Smooth muscle cell (in vitro differentiated cells): ENCODE results near the gene FAM163B. TPM values are rescaled to one million over a fixed set of nuclear protein-coding genes. Genes with fewer than 3 reads are reported as not detected.
A peak's percentile ranks its signal among the peaks of the same experiment; 100 is the strongest.

Experiments used
- DNase-seq: peaks from one replicate; lab custom pipeline; 2025; ENCODE audit not compliant: unreplicated experiment; lab: John Stamatoyannopoulos, UW
- H2AFZ ChIP-seq: fragments of 200-600 bp; sonication (generic); 2 replicates; pipeline ENCODE4 v1.6.0; 2016; ENCODE audit warnings: antibody characterized with exemption, low read depth, mild to moderate bottlenecking
- H3F3A ChIP-seq: fragments of 200-600 bp; sonication (generic); 2 replicates; pipeline ENCODE4 v1.6.0; 2017; ENCODE audit warnings: antibody characterized with exemption, low read depth
- H3K27ac ChIP-seq: fragments of 200-600 bp; sonication (generic); 2 replicates; pipeline ENCODE4 v1.5.1; 2016; ENCODE audit warnings: low read depth, mild to moderate bottlenecking
- H3K27me3 ChIP-seq: fragments of 200-600 bp; sonication (generic); 2 replicates; pipeline ENCODE4 v1.6.1; 2016; ENCODE audit warnings: low read depth, mild to moderate bottlenecking
- H3K36me3 ChIP-seq: fragments of 200-600 bp; sonication (generic); 2 replicates; pipeline ENCODE4 v1.5.1; 2016; ENCODE audit warnings: low read depth
- H3K4me1 ChIP-seq: fragments of 200-600 bp; sonication (generic); 2 replicates; pipeline ENCODE4 v1.5.1; 2016; ENCODE audit warnings: low read depth
- H3K4me2 ChIP-seq: fragments of 200-600 bp; sonication (generic); 2 replicates; pipeline ENCODE4 v1.6.0; 2016; ENCODE audit warnings: mild to moderate bottlenecking
- H3K4me3 ChIP-seq: fragments of 200-600 bp; sonication (generic); 2 replicates; pipeline ENCODE4 v1.5.1; 2016; ENCODE audit warnings: mild to moderate bottlenecking
- H3K79me2 ChIP-seq: fragments of 200-600 bp; sonication (generic); 2 replicates; pipeline ENCODE4 v1.6.0; 2016; ENCODE audit warnings: low read depth, mild to moderate bottlenecking
- H3K9ac ChIP-seq: fragments of 200-600 bp; sonication (generic); 2 replicates; pipeline ENCODE4 v1.6.0; 2016; ENCODE audit warnings: low read depth
- H3K9me3 ChIP-seq: fragments of 200-600 bp; sonication (generic); replicated peaks from 2 replicates; pipeline ENCODE4 v1.5.1; 2016; ENCODE audit warnings: low read depth
- H4K20me1 ChIP-seq: fragments of 200-600 bp; sonication (generic); 2 replicates; pipeline ENCODE4 v1.6.0; 2016; ENCODE audit warnings: low read depth
- CTCF ChIP-seq: fragments of 200-600 bp; sonication (generic); IDR thresholded peaks from 2 replicates; pipeline ENCODE4 v1.5.1; 2017; ENCODE audit warnings: borderline replicate concordance, mild to moderate bottlenecking, antibody characterized with exemption; ENCODE audit not compliant: insufficient read depth, poor library complexity, severe bottlenecking
- WGBS: methylation state at CpG from one replicate; pipeline ENCODE4 v1.1.7; 2016; ENCODE audit warnings: low lambda C conversion rate; 5-methylcytosine and 5-hydroxymethylcytosine counted together
- polyA plus RNA-seq: library from polyadenylated mRNA; unstranded; fragments of >200 nt; fragmentation: Nextera tagmentation; extraction: Ambion mirVana; gene quantifications from 2 replicates; pipeline ENCODE4 v1.2.1, GENCODE V29; 2016
- total RNA-seq: library from RNA; depleted of rRNA; stranded (reverse); fragments of >200 nt; gene quantifications from 2 replicates; pipeline ENCODE4 v1.2.3, GENCODE V29; 2014

Gene FAM163B
- total and polyA plus RNA-seq, 2 experiments from 2014 or later = 0.49 to 3.4 TPM

GRCh38 chr9:133528001-133528875, 81.0 kb downstream of the FAM163B start:
- no peaks in the 10 kb centered on the region for H3K79me2 ChIP-seq
- 82% methylated on average over 22 of the region's 22 CpGs for WGBS
- no peak for DNase-seq
- H3K9ac ChIP-seq = no peak overlapping the region
- no peaks in the 10 kb centered on the region for H3F3A ChIP-seq
- H3K4me1 ChIP-seq = peaks cover 13% of the 10 kb centered on the region
- no peak overlapping the region for H2AFZ ChIP-seq
- no peaks in the 10 kb centered on the region for H3K27me3 ChIP-seq
- no peaks in the 10 kb centered on the region for H4K20me1 ChIP-seq
- no peaks in the 10 kb centered on the region for H3K9me3 ChIP-seq
- H3K4me2 ChIP-seq = peak overlapping the region; percentile 22
- no peaks in the 10 kb centered on the region for H3K36me3 ChIP-seq
- no peak for TF ChIP-seq CTCF
- no peak overlapping the region for H3K4me3 ChIP-seq
- H3K27ac ChIP-seq = no peak overlapping the region

GRCh38 chr9:133527444-133527920, 81.7 kb downstream of the FAM163B start:
- Histone ChIP-seq H3K4me1 (peaks cover 13% of the 10 kb centered on the region), H3K9me3 (no peaks in the 10 kb centered on the region), H3K36me3 (no peaks in the 10 kb centered on the region), H3K27ac (no peak overlapping the region), H3K4me2 (peak overlapping the region; percentile 72), H3K79me2 (no peaks in the 10 kb centered on the region), H3K4me3 (no peak overlapping the region), H3F3A (no peaks in the 10 kb centered on the region), H4K20me1 (no peaks in the 10 kb centered on the region), H3K27me3 (no peaks in the 10 kb centered on the region), H2AFZ (peak overlapping the region; percentile 76), H3K9ac (no peak overlapping the region)
- 54% methylated on average over 17 of the region's 18 CpGs for WGBS
- no peak for TF ChIP-seq CTCF
- no peak for DNase-seq

Other genes with a start within 250 kb of the FAM163B start
- 353 and 377 TPM in 2 replicates for gene SURF4, start 233.3 kb downstream of the FAM163B start, total RNA-seq
- gene SURF4, start 233.3 kb downstream of the FAM163B start, polyA plus RNA-seq = 340 and 396 TPM in 2 replicates
- 2.7 TPM in 1 of 2 replicates, not detected in the other for gene STKLD1, start 233.0 kb downstream of the FAM163B start, total RNA-seq
- gene STKLD1, start 233.0 kb downstream of the FAM163B start, polyA plus RNA-seq = 0.90 and 0.99 TPM in 2 replicates
- gene REXO4, start 191.4 kb downstream of the FAM163B start, total RNA-seq = 11.5 and 12.9 TPM in 2 replicates
- gene REXO4, start 191.4 kb downstream of the FAM163B start, polyA plus RNA-seq = 18.5 and 21.6 TPM in 2 replicates
- gene ADAMTS13, start 187.0 kb downstream of the FAM163B start, total RNA-seq = 1.4 and 3.1 TPM in 2 replicates
- 3.7 and 6.8 TPM in 2 replicates for gene ADAMTS13, start 187.0 kb downstream of the FAM163B start, polyA plus RNA-seq
- gene CACFD1, start 149.4 kb downstream of the FAM163B start, total RNA-seq = 5.8 and 8.9 TPM in 2 replicates
- 22.8 and 27.1 TPM in 2 replicates for gene CACFD1, start 149.4 kb downstream of the FAM163B start, polyA plus RNA-seq
- gene SLC2A6, start 130.3 kb downstream of the FAM163B start, total RNA-seq = 12.7 and 13.8 TPM in 2 replicates
- gene SLC2A6, start 130.3 kb downstream of the FAM163B start, polyA plus RNA-seq = 21.0 and 28.3 TPM in 2 replicates
- gene MYMK, start 84.4 kb downstream of the FAM163B start, total RNA-seq = not detected in 2 replicates
- not detected in 2 replicates for gene MYMK, start 84.4 kb downstream of the FAM163B start, polyA plus RNA-seq
- gene ADAMTSL2, start 74.7 kb downstream of the FAM163B start, total RNA-seq = 8.1 and 8.9 TPM in 2 replicates
- 8.9 and 10.5 TPM in 2 replicates for gene ADAMTSL2, start 74.7 kb downstream of the FAM163B start, polyA plus RNA-seq
- gene DBH, start 27.0 kb upstream of the FAM163B start, total RNA-seq = not detected in 2 replicates
- gene DBH, start 27.0 kb upstream of the FAM163B start, polyA plus RNA-seq = 0.22 and 0.48 TPM in 2 replicates
- gene SARDH, start 129.0 kb upstream of the FAM163B start, total RNA-seq = 3.3 and 4.5 TPM in 2 replicates
- 10.1 and 11.8 TPM in 2 replicates for gene SARDH, start 129.0 kb upstream of the FAM163B start, polyA plus RNA-seq